ENCODE data around the gene JAZF1. TPM values are rescaled to one million over a fixed set of nuclear protein-coding genes. Genes with fewer than 3 reads are reported as not detected.

The JAZF1 gene
- total RNA-seq, 4 donors from 2014 or later = 29.3 to 33.8 (median 30.1) TPM

GRCh38 chr7:28054531-28055160, 125.9 kb downstream of the JAZF1 start:
- no peaks in the 10 kb centered on the region for H3K27me3 ChIP-seq
- no peaks in the 10 kb centered on the region for H3K36me3 ChIP-seq
- no peak overlapping the region for H3K27ac ChIP-seq (replicated peaks in 1 of 4)
- intact Hi-C loops (cut with DNase I) = loop anchor here (1.0 kb wide), 1 partner anchor 8 kb away; no protein-coding TSS in a partner anchor
- TF ChIP-seq, protein P1, sequence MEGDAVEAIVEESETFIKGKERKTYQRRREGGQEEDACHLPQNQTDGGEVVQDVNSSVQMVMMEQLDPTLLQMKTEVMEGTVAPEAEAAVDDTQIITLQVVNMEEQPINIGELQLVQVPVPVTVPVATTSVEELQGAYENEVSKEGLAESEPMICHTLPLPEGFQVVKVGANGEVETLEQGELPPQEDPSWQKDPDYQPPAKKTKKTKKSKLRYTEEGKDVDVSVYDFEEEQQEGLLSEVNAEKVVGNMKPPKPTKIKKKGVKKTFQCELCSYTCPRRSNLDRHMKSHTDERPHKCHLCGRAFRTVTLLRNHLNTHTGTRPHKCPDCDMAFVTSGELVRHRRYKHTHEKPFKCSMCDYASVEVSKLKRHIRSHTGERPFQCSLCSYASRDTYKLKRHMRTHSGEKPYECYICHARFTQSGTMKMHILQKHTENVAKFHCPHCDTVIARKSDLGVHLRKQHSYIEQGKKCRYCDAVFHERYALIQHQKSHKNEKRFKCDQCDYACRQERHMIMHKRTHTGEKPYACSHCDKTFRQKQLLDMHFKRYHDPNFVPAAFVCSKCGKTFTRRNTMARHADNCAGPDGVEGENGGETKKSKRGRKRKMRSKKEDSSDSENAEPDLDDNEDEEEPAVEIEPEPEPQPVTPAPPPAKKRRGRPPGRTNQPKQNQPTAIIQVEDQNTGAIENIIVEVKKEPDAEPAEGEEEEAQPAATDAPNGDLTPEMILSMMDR (IDR thresholded peaks at IDR 0.05) = no peak
- TF ChIP-seq EP300 (IDR thresholded peaks at IDR 0.05) (no peak), POLR2A (IDR thresholded peaks at IDR 0.05; ENCODE audit: low read depth) (no peak)
- DNase-seq (ENCODE audit: extremely low spot score) = no peak
- H3K9me3 ChIP-seq = no peaks in the 10 kb centered on the region
- WGBS = 67% methylated on average over 10 of the region's 10 CpGs
- H3K4me1 ChIP-seq = peaks cover 4 to 18% (median 12%) of the 10 kb centered on the region in 4 donors
- H3K4me3 ChIP-seq = no peak overlapping the region

- Histone ChIP-seq H3K4me1 (peaks cover 4 to 18% (median 12%) of the 10 kb centered on the region in 4 donors), H3K27ac (replicated peaks in 1 of 4) (no peak overlapping the region), H3K36me3 (no peaks in the 10 kb centered on the region), H3K4me3 (no peak overlapping the region), H3K27me3 (no peaks in the 10 kb centered on the region), H3K9me3 (no peaks in the 10 kb centered on the region)
- DNase-seq (ENCODE audit: extremely low spot score) = no peak
- intact Hi-C loops (cut with DNase I) = no loop called here
- WGBS = 95% methylated on average over 3 of the region's 3 CpGs
- TF ChIP-seq, protein P1 (IDR thresholded peaks at IDR 0.05) = no peak
- TF ChIP-seq POLR2A (IDR thresholded peaks at IDR 0.05; ENCODE audit: low read depth) (no peak), EP300 (IDR thresholded peaks at IDR 0.05) (no peak), POLR2AphosphoS5 (IDR thresholded peaks at IDR 0.05) (no peak)
Observed at GRCh38 chr7:28052933-28053332, 127.7 kb downstream of the JAZF1 start.

DNA sequence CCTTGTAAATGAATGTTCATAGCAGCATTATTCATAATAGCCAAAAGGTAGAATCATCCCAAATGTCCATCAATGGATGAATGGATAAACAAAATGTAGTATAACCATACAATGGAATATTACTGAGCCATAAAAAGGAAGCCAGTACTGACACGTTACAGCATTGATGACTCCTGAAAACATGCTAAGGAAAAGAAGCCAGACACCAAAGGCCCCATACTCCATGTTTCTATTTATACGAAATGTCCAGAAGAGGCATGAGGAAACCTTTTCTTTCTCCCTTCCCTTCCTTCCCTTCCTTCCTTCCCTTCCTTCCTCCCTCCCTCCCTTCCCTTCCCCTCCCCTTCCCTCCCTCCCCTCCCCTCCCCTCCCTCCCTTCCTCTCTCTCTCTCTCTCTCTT, 131.9 kb downstream of the JAZF1 start:
- no peaks in the 10 kb centered on the region for H3K36me3 ChIP-seq
- intact Hi-C loops (cut with DNase I) = no loop called here
- no peaks in the 10 kb centered on the region for H3K9me3 ChIP-seq
- no peak overlapping the region for H3K4me3 ChIP-seq
- WGBS = 91% methylated on average over 2 of the region's 2 CpGs
- no peak for DNase-seq (ENCODE audit: extremely low spot score)
- H3K27ac ChIP-seq (replicated peaks in 1 of 4) = no peak overlapping the region
- no peak for TF ChIP-seq POLR2A (IDR thresholded peaks at IDR 0.05; ENCODE audit: low read depth)
- peaks cover 0 to 7% (median 3%) of the 10 kb centered on the region in 4 donors for H3K4me1 ChIP-seq
- no peaks in the 10 kb centered on the region for H3K27me3 ChIP-seq

GRCh38 chr7:28046035-28046434, 134.6 kb downstream of the JAZF1 start:
- DNase-seq (ENCODE audit: extremely low spot score) = no peak
- 93% methylated on average over 2 of the region's 2 CpGs for WGBS
- peaks cover 0 to 15% (median 9%) of the 10 kb centered on the region in 4 donors for H3K4me1 ChIP-seq
- no peak overlapping the region for H3K4me3 ChIP-seq
- no peak for TF ChIP-seq POLR2A (IDR thresholded peaks at IDR 0.05; ENCODE audit: low read depth)
- no peaks in the 10 kb centered on the region for H3K27me3 ChIP-seq
- H3K36me3 ChIP-seq = no peaks in the 10 kb centered on the region
- no peaks in the 10 kb centered on the region for H3K9me3 ChIP-seq
- intact Hi-C loops (cut with DNase I) = loop anchor here (1.0 kb wide), 1 partner anchor 8 kb away; no protein-coding TSS in a partner anchor
- H3K27ac ChIP-seq (replicated peaks in 1 of 4) = no peak overlapping the region

- Histone ChIP-seq H3K27ac (replicated peaks in 1 of 4) (no peak overlapping the region), H3K4me1 (peaks cover 0 to 16% (median 11%) of the 10 kb centered on the region in 4 donors), H3K36me3 (no peaks in the 10 kb centered on the region), H3K27me3 (no peaks in the 10 kb centered on the region), H3K9me3 (no peaks in the 10 kb centered on the region), H3K4me3 (no peak overlapping the region)
- intact Hi-C loops (cut with DNase I) = no loop called here
- DNase-seq (ENCODE audit: extremely low spot score) = no peak
- TF ChIP-seq POLR2A (IDR thresholded peaks at IDR 0.05; ENCODE audit: low read depth) = no peak
- no peak for TF ChIP-seq EP300 (IDR thresholded peaks at IDR 0.05)
- no peak for TF ChIP-seq POLR2AphosphoS5 (IDR thresholded peaks at IDR 0.05)
- TF ChIP-seq, protein P1 (IDR thresholded peaks at IDR 0.05) = no peak
- WGBS = 94% methylated on average over 4 of the region's 4 CpGs
Observed at GRCh38 chr7:28045592-28045991, 135.0 kb downstream of the JAZF1 start.

GRCh38 chr7:28044825-28045224, 135.8 kb downstream of the JAZF1 start:
- DNase-seq (ENCODE audit: extremely low spot score) = no peak
- peaks cover 0 to 23% (median 15%) of the 10 kb centered on the region in 4 donors for H3K4me1 ChIP-seq
- intact Hi-C loops (cut with DNase I) = no loop called here
- no peak overlapping the region for H3K27ac ChIP-seq (replicated peaks in 1 of 4)
- no peaks in the 10 kb centered on the region for H3K36me3 ChIP-seq
- no peak overlapping the region for H3K4me3 ChIP-seq
- H3K27me3 ChIP-seq = no peaks in the 10 kb centered on the region
- no peaks in the 10 kb centered on the region for H3K9me3 ChIP-seq
- TF ChIP-seq, protein P1 (IDR thresholded peaks at IDR 0.05) = no peak
- TF ChIP-seq POLR2AphosphoS5 (IDR thresholded peaks at IDR 0.05) = no peak
- TF ChIP-seq POLR2A (IDR thresholded peaks at IDR 0.05; ENCODE audit: low read depth) = no peak
